B cell (primary cell): ENCODE results near the gene RGL1. TPM values are rescaled to one million over a fixed set of nuclear protein-coding genes. Genes with fewer than 3 reads are reported as not detected.

ENCODE experiments used
- ATAC-seq: fragments of 200-7000 bp; cut with Tn5 transposase; one replicate; pipeline ENCODE4 v1.10.0; 2021; ENCODE audit warnings: low read depth, mild to moderate bottlenecking, moderate number of reproducible peaks, moderate library complexity
- CTCF ChIA-PET: fragments of 350-600 bp; sonication (Branson Sonifier 250); formaldehyde crosslinking; loops from one replicate; lab custom pipeline; 2021; ENCODE audit warnings: antibody characterized with exemption, inconsistent platforms; lab: Charles Lee
- POLR2A ChIA-PET: fragments of 350-600 bp; sonication (Branson Sonifier 250); formaldehyde crosslinking; loops from one replicate; lab custom pipeline; 2021; ENCODE audit warnings: antibody characterized with exemption; lab: Charles Lee
- DNase-seq: peaks from one replicate; pipeline ENCODE4 v3.0.0; 2013
- H2AFZ ChIP-seq: 2 replicates; pipeline ENCODE4 v1.6.1; 2012; ENCODE audit warnings: mild to moderate bottlenecking, low read depth, low read length; ENCODE audit not compliant: insufficient read depth, poor library complexity, severe bottlenecking
- H3K27ac ChIP-seq, 2 donors: 1 replicate in 1 of 2; 2 replicates in 1 of 2; pipeline ENCODE4 v1.5.1; 2012 to 2013; ENCODE audit warnings: low read length in 2 of 2, mild to moderate bottlenecking in 2 of 2, moderate library complexity in 1 of 2
- H3K27me3 ChIP-seq, 4 experiments: fragments of 200-600 bp in 1 of 4; sonication (generic) in 1 of 4; replicated peaks in 1 of 4; 1 replicate in 2 of 4; 2 replicates in 2 of 4; pipeline versions ENCODE4 v1.6.1 to v1.7.0; 2013 to 2016; ENCODE audit warnings: low read length in 3 of 4, mild to moderate bottlenecking in 2 of 4, mixed read lengths in 1 of 4, moderate library complexity in 1 of 4; ENCODE audit not compliant: insufficient read depth in 4 of 4, control insufficient read depth in 3 of 4; ENCODE audit errors: control extremely low read depth in 1 of 4
- H3K36me3 ChIP-seq, 2 experiments: replicated peaks in 1 of 2; 1 replicate in 1 of 2; 2 replicates in 1 of 2; pipeline versions ENCODE4 v1.6.1 to v1.7.1; 2013; ENCODE audit warnings: low read length in 1 of 2; ENCODE audit not compliant: insufficient read depth in 2 of 2, control insufficient read depth in 1 of 2; ENCODE audit errors: control extremely low read depth in 1 of 2, extremely low read depth in 1 of 2
- H3K4me1 ChIP-seq, 2 donors: fragments of 200-600 bp in 1 of 2; sonication (generic) in 1 of 2; 1 replicate in 1 of 2; 2 replicates in 1 of 2; pipeline versions ENCODE4 v1.5.1 to v1.6.1; 2013 to 2017; ENCODE audit warnings: low read length in 2 of 2; ENCODE audit not compliant: control insufficient read depth in 2 of 2, insufficient read depth in 2 of 2
- H3K4me2 ChIP-seq: replicated peaks from 2 replicates; pipeline ENCODE3; 2012; ENCODE audit warnings: mild to moderate bottlenecking, low read depth, low read length; ENCODE audit not compliant: poor library complexity, severe bottlenecking
- H3K4me3 ChIP-seq, 5 experiments: fragments of 200-600 bp in 1 of 5; sonication (generic) in 1 of 5; 1 replicate in 3 of 5; 2 replicates in 2 of 5; pipeline versions ENCODE4 v1.5.1 to v1.7.0; 2011 to 2016; ENCODE audit warnings: low read length in 4 of 5, mild to moderate bottlenecking in 4 of 5, low read depth in 2 of 5, control low read depth in 1 of 5, moderate library complexity in 1 of 5; ENCODE audit not compliant: insufficient read depth in 1 of 5; ENCODE audit errors: control extremely low read depth in 1 of 5, extremely low read depth in 1 of 5
- H3K79me2 ChIP-seq: fragments of 200-600 bp; sonication (generic); one replicate; pipeline ENCODE4 v1.6.0; 2016; ENCODE audit warnings: low read length; ENCODE audit not compliant: control insufficient read depth, insufficient read depth
- H3K9ac ChIP-seq: fragments of 200-600 bp; sonication (generic); 2 replicates; pipeline ENCODE4 v1.6.1; 2017; ENCODE audit warnings: mild to moderate bottlenecking, low read length, moderate library complexity
- H3K9me3 ChIP-seq, 3 donors: one replicate each; pipeline versions ENCODE4 v1.6.1 to v1.7.1; 2013; ENCODE audit warnings: low read length in 2 of 3; ENCODE audit not compliant: control insufficient read depth in 2 of 3, insufficient read depth in 1 of 3; ENCODE audit errors: control extremely low read depth in 1 of 3
- H4K20me1 ChIP-seq: 2 replicates; pipeline ENCODE4 v1.6.0; 2012; ENCODE audit warnings: mild to moderate bottlenecking, low read length; ENCODE audit not compliant: insufficient read depth, control insufficient read depth, poor library complexity, severe bottlenecking
- H3K27ac Mint-ChIP-seq: one replicate; pipeline ENCODE4 v1.8.0; 2021; ENCODE audit warnings: mixed read lengths
- H3K27me3 Mint-ChIP-seq: one replicate; pipeline ENCODE4 v1.8.0; 2021; ENCODE audit warnings: mixed read lengths
- H3K4me1 Mint-ChIP-seq: one replicate; pipeline ENCODE4 v1.8.0; 2021; ENCODE audit warnings: mixed read lengths
- H3K4me3 Mint-ChIP-seq: one replicate; pipeline ENCODE4 v1.8.0; 2021; ENCODE audit warnings: mixed read lengths
- H3K9me3 Mint-ChIP-seq: one replicate; pipeline ENCODE4 v1.8.0; 2022; ENCODE audit warnings: mixed read lengths; ENCODE audit not compliant: insufficient read depth
- EZH2 ChIP-seq: IDR thresholded peaks from 2 replicates; pipeline ENCODE4 v1.6.1; 2012; ENCODE audit warnings: borderline replicate concordance, low read depth, mild to moderate bottlenecking, moderate library complexity, low read length; ENCODE audit not compliant: insufficient read depth, poor library complexity, severe bottlenecking
- WGBS: methylation state at CpG from one replicate; pipeline ENCODE4 v1.1.5; 2013; ENCODE audit warnings: missing lambda C conversion rate; ENCODE audit not compliant: insufficient coverage; 5-methylcytosine and 5-hydroxymethylcytosine counted together
- intact Hi-C: fragments of 100-400 bp; cut with micrococcal nuclease; formaldehyde crosslinking; loops from one replicate; pipeline ENCODE4 v1.10.0; 2022
- polyA plus RNA-seq: library from polyadenylated mRNA; depleted of rRNA; stranded (reverse); fragments of >200 nt; gene quantifications from 2 replicates; pipeline ENCODE4 v1.2.3, GENCODE V29; 2012
- total RNA-seq, 2 donors: library from RNA; stranded (reverse); fragments of 120-200 nt in 1 of 2; gene quantifications; 1 replicate in 1 of 2; 2 replicates in 1 of 2; pipeline versions ENCODE4 v1.2.3 to v1.2.4, GENCODE V29; 2013 to 2022
- TF ChIP-seq, protein P1 (sequence below): fragments of 200-600 bp; IDR thresholded peaks from one replicate; pipeline ENCODE4 v1.8.0; 2022; ENCODE audit warnings: antibody characterized with exemption, mild to moderate bottlenecking

The RGL1 gene
- total and polyA plus RNA-seq, 2 donors (not counting 1 experiment from before 2014, with no cell fraction given) = 0.09 to 1.1 TPM

DNA sequence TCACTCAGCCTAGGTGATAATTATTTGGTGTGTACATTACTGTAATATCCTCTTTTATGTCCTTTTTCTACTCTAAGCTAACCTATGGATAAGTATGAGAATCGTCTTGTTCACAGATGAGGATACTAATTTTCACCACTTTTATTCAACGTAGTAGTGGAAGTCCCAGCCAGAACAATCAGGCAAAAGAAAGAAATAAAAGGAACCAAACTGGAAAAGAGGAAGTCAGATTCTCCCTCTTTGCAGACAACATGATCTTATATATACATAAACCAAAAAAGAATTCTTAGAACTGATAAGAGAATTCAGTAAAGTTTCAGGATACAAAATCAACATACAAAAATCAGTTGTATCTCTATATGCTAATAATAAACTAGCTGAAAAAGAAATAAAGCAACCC, 12.6 kb upstream of the RGL1 start:
- TF ChIP-seq EZH2 = no peak
- TF ChIP-seq, protein P1, sequence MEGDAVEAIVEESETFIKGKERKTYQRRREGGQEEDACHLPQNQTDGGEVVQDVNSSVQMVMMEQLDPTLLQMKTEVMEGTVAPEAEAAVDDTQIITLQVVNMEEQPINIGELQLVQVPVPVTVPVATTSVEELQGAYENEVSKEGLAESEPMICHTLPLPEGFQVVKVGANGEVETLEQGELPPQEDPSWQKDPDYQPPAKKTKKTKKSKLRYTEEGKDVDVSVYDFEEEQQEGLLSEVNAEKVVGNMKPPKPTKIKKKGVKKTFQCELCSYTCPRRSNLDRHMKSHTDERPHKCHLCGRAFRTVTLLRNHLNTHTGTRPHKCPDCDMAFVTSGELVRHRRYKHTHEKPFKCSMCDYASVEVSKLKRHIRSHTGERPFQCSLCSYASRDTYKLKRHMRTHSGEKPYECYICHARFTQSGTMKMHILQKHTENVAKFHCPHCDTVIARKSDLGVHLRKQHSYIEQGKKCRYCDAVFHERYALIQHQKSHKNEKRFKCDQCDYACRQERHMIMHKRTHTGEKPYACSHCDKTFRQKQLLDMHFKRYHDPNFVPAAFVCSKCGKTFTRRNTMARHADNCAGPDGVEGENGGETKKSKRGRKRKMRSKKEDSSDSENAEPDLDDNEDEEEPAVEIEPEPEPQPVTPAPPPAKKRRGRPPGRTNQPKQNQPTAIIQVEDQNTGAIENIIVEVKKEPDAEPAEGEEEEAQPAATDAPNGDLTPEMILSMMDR = no peak
- H3K9ac ChIP-seq = no peak overlapping the region
- no peaks in the 10 kb centered on the region for H3K4me1 ChIP-seq
- Mint-ChIP-seq H3K27me3 (peaks cover 16% of the 10 kb centered on the region), H3K4me1 (no peaks in the 10 kb centered on the region), H3K4me3 (no peak overlapping the region), H3K27ac (no peak overlapping the region), H3K9me3 (no peaks in the 10 kb centered on the region)
- no peaks in the 10 kb centered on the region for H3K27me3 ChIP-seq
- no peaks in the 10 kb centered on the region for H4K20me1 ChIP-seq
- H3K36me3 ChIP-seq = no peaks in the 10 kb centered on the region
- peaks cover 0 to 2% (median 0%) of the 10 kb centered on the region in 3 donors for H3K9me3 ChIP-seq
- DNase-seq = no peak
- ATAC-seq = no peak
- WGBS = no CpG with 5 or more reads among the region's 2 CpGs
- H3K79me2 ChIP-seq = no peaks in the 10 kb centered on the region
- H3K27ac ChIP-seq = no peak overlapping the region
- intact Hi-C loops = no loop called here
- H3K4me2 ChIP-seq = no peak overlapping the region
- ChIA-PET CTCF (no interaction called here), POLR2A (no interaction called here)
- H3K4me3 ChIP-seq = no peak overlapping the region
- no peak overlapping the region for H2AFZ ChIP-seq

DNA sequence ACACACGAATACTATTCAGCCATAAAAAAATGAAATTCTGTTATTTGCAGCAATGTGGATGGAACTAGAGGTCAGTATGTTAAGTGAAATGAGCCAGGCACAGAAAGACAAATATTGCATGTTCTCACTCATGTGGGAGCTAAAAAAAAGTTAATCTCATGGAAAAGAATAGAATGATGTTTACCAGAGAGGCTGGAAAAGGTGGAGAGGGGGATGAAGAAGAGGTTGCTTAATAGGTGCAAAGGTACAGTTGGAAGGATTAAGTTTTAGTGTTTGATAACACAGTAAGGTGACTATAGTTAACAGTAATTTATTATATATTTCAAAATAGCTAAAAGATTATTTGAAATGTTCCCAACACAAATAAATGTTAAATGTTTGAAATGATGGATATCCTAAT, 10.8 kb upstream of the RGL1 start:
- CTCF ChIA-PET = no interaction called here
- Mint-ChIP-seq H3K27ac (no peak overlapping the region), H3K27me3 (peaks cover 12% of the 10 kb centered on the region), H3K4me3 (no peak overlapping the region), H3K9me3 (no peaks in the 10 kb centered on the region), H3K4me1 (no peaks in the 10 kb centered on the region)
- Histone ChIP-seq H3K79me2 (no peaks in the 10 kb centered on the region), H2AFZ (no peak overlapping the region), H3K9me3 (peaks cover 0 to 2% (median 0%) of the 10 kb centered on the region in 3 donors), H3K27me3 (no peaks in the 10 kb centered on the region), H3K36me3 (no peaks in the 10 kb centered on the region), H3K27ac (no peak overlapping the region), H3K4me2 (no peak overlapping the region), H4K20me1 (no peaks in the 10 kb centered on the region), H3K9ac (no peak overlapping the region), H3K4me1 (no peaks in the 10 kb centered on the region), H3K4me3 (no peak overlapping the region)
- POLR2A ChIA-PET = no interaction called here
- intact Hi-C loops = no loop called here
- no peak for TF ChIP-seq EZH2
- TF ChIP-seq, protein P1 = no peak
- no peak for DNase-seq
- no peak for ATAC-seq
- no CpG with 5 or more reads among the region's 1 CpG for WGBS
